GM18507 (cell line): Measurements from ENCODE around the gene ZBTB44.
"Not testable (repeated sequence)": the region's sequence is repeated elsewhere in the genome, so short reads cannot be mapped to it uniquely, and the experiment has no call there.

Source experiments
- DNase-seq: peaks from one replicate; pipeline ENCODE4 v3.0.0; 2011; ENCODE audit warnings: low read depth; ENCODE audit not compliant: insufficient read length; ENCODE audit errors: extremely low spot score
- FAIRE-seq: peaks from 2 replicates; lab custom pipeline; 2011; peaks lifted over from hg19 to GRCh38; lab: Jason Lieb, UNC

ZBTB44 gene

GRCh38 chr11:130313383-130314183 is 1.1 kb downstream of the ZBTB44 start:
- FAIRE-seq (peak; percentile 18), DNase-seq (no peak)

GRCh38 chr11:130312046-130312445 is 2.7 kb downstream of the ZBTB44 start:
- FAIRE-seq (no peak), DNase-seq (no peak)

GRCh38 chr11:130310622-130311021 is 4.1 kb downstream of the ZBTB44 start:
- no peak for FAIRE-seq
- DNase-seq = no peak

DNA sequence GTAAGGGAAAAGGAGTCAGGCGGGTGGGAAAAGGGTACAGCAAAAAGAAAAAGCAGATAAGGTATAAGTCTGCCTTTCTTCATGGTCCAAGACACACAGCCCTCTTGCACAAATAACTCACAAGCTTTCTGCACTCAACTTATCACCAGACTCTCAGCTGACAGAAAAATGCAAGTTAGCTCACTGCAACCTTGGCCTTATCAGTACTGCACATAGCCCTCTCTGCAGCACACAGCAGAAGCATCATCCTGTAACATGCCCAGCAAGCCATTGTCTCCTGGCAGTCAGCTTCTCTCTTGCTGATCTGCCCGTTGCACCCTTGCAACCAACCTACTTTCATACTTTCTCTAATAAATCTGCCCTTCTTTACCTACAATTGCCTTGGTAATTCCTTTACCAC is 5.8 kb downstream of the ZBTB44 start:
- DNase-seq = no peak
- FAIRE-seq = no peak

- no peak for DNase-seq
- FAIRE-seq = no peak
Measured at GRCh38 chr11:130308059-130308458, 6.7 kb downstream of the ZBTB44 start.

DNA sequence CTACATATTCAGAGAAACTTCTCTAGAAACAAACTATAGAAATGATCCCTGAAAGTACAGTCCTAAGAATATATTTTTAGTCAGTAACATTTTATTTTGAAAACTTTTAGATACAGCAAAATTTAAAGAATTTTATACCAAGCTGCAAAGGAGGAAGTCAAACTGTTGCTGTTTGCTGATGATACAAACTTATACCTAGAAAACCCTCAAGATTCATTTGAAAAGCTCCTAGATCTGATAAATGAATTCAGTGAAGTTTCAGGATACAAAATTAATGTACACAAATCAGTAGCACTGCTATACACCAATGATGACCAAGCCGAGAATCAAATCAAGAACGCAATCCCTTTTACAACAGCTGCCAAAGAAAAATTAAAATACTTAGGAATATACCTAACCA is 10.1 kb downstream of the ZBTB44 start:
- FAIRE-seq (no peak), DNase-seq (no peak)

GRCh38 chr11:130301002-130301401 is 13.7 kb downstream of the ZBTB44 start:
- FAIRE-seq (no peak), DNase-seq (no peak)

DNA sequence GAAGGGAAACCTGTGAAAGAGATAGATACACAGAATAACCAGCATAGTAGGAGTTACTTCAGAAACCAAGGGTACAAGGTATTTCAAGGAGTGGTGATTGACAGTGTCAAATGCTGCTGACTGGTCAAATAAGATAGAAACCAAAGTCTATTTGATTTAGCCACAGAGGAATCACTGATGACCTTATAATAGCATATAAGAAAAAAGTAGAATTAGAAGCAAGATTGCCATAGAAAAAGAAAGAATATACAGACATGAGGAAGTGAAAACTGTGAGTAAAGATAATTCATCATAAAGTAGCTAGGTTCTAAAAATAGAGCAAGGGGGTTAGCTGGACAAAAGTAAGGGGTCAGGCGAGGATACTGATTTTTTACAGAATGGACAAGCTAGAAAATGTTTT is 14.2 kb downstream of the ZBTB44 start:
- FAIRE-seq (peak; percentile 54), DNase-seq (no peak)

DNA sequence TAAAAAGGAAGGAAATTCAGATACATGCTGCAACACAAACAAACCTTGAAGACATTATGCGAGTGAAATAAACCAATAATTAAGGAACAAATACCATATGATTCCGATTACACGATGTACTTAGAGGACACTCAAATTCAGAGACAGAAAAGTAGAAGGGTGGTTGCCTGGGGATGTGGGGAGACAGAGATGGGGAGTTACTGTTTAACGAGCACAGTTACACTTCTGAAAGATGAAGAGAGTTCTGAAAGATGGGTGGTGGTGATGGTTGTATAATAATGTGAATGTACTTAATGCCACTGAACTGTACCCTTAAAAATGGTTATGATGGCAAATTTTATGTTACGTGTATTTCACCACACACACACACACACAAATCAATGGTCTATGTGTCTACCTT is 14.7 kb downstream of the ZBTB44 start:
- FAIRE-seq = peak; percentile 76
- no peak for DNase-seq

DNA sequence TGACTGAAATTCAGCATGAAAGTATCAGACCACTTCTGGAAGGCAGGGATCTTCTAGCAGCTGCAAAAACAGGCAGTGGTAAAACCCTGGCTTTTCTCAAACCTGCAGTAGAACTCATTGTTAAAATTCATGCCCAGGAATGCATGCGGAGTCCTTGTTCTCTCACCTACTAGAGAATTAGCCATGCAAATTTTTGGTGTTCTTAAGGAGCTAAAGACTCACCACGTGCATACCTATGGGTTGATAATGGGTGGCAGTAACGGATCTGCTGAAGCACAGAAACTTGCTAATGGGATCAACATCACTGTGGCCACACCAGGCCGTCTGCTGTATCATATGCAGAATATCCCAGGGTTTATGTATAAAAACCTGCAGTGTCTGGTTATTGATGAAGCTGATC is 19.1 kb downstream of the ZBTB44 start:
- FAIRE-seq = no peak
- no peak for DNase-seq

DNA sequence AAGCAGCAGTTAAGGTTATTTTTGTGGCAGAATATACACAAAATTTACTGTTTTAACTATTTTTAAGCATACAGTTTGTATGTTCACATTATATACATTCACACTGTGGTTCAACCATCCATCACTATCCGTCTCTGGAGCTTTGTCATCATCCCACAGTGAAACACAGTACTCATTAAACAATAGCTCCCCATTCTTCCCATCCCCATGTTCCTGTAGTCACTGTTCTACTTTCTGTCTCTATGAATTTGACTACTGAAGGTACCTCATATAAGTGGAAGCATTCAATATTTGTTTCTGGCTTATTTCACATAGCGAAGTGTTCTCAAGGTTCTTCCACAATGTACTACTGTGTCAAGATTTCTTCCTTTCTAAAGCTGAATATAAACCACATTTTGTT is 32.6 kb downstream of the ZBTB44 start:
- no peak for FAIRE-seq
- DNase-seq = no peak

DNA sequence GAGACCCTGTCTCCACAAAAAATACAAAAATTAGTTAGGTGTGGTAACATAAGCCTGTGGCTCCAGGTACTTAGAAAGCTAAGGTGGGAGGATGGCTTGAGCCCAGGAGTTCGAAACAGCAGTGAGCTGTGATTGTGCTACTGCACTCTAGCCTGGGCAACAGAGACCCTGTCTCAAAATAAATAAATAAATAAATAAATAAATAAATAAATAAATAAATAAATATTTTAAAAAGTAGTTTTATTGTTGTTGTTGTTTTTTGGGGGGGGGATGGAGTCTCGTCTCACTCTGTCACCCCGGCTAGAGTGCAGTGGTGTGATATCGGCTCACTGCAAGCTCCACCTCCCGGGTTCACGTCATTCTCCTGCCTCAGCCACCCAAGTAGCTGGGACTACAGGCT is 33.4 kb downstream of the ZBTB44 start:
- not testable (repeated sequence) for FAIRE-seq

DNA sequence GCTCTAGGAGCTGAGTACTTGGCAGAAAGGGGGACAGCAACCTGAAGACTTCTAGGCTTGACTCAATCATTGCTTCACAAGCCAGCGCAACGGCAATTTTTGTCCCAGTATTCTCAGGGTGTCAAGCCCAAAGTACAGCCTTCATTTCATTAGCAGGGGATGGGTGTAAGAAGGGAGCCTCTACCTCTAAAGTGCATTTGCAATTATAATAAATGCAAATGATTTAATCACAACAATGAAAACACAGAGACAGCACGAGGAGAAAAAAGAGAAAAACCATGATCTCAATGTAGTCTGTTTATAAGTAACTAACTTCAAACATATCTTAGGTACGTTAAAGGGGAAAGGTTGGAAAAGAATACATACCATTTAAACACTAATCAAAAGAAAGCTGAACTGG is 34.7 kb downstream of the ZBTB44 start:
- FAIRE-seq = no peak

More for the DNA sequence above, 33.4 kb downstream of the ZBTB44 start:
- not testable (repeated sequence) for DNase-seq

GRCh38 chr11:130278745-130279144 is 36.0 kb downstream of the ZBTB44 start:
- FAIRE-seq (no peak), DNase-seq (no peak)

More for the DNA sequence above, 34.7 kb downstream of the ZBTB44 start:
- DNase-seq = no peak

DNA sequence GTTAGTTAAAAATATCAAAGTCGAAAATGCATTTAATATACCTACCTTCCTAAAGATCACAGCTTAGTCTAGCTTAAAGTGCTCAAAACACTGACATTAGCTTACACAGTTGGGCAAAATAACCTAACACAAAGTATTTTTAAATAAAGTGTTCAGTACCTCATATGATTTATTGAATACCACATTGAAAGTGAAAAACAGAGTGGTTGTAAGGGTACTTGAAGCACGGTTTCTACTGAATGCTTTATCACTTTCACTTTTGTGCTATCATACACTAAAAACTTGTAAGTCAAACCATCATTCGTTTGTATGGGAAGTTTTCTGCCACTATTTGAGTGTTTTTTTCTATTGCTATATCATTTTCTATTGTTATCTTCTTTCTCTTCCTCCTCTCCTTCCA is 36.6 kb downstream of the ZBTB44 start:
- FAIRE-seq = peak; percentile 76
- DNase-seq = no peak

DNA sequence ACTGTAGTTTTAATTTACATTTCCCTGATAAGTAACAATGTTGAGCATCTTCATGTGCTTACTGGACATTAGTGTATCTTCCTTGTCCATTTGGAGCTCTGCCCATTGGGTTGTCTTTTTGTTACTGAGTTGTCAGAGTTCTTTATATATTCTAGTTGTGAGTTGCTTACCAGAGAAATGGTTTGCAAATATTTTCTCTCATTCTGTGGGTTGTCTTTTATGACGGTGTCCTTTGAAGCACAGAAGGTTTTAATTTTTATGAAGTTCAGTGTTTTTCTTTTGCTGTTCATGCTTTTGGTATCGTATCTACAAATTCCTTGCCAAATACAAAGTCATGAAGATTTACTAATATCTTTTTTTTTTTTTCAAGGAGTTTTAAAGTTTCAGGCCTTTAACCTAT is 42.4 kb downstream of the ZBTB44 start:
- no peak for DNase-seq
- FAIRE-seq = no peak

- DNase-seq = peak; percentile 26
- peak; percentile 64 for FAIRE-seq
Measured at GRCh38 chr11:130269326-130269943, 45.3 kb downstream of the ZBTB44 start.

DNA sequence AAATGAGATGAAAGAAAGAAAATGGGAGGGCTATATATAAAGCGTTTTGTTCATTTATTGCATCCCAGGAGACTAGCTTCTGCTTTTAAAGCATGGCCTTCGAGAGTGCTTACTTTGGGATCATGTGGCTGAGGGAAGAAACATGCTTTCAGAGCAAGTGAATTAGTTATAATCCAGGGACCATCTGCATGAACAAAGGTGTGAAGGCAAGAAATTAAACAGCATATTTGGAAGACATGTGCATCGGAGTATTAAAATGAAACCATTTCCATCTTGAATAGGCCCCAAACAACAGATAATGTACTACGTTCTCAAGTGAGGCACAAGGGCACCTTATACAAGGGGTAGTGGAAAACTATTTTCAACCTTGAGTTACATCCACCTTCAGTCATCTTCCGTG is 51.4 kb downstream of the ZBTB44 start:
- no peak for FAIRE-seq
- no peak for DNase-seq

GRCh38 chr11:130262424-130262823 is 52.3 kb downstream of the ZBTB44 start:
- FAIRE-seq (no peak), DNase-seq (no peak)

GRCh38 chr11:130261571-130261970 is 53.1 kb downstream of the ZBTB44 start:
- FAIRE-seq (no peak), DNase-seq (no peak)

DNA sequence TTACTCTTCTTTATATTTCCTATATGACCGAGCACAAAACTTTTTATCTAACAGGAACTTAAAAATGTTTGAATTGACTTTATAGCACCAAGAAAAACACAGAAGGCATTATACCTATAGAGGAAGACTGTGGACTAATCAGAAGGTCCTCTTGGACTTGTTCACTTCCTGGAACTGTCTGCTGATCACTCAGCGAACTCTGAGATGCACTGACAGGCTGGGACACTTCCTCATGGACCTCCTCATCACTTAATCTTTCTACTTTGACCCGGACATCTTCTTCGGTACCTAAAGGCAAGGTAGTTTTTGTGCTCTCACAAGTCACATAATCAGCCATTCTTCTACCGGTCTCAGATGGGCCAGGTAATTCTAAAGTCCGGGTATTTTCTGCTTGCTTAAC is 54.0 kb downstream of the ZBTB44 start:
- FAIRE-seq = no peak
- no peak for DNase-seq
